Measurements from ENCODE around the gene C1orf50. TPM values are rescaled to one million over a fixed set of nuclear protein-coding genes. Genes with fewer than 3 reads are reported as not detected.

The C1orf50 gene
- total and polyA plus RNA-seq, 2 of the 4 experiments (the other 2 are of a cell fraction), result 2.0 to 6.0 TPM

GRCh38 chr1:42743317-42744147 lies 23.5 kb upstream of the C1orf50 start:
- Histone ChIP-seq H3K9ac (ENCODE audit: low read depth, low read length) (no peak overlapping the region), H4K91ac (ENCODE audit: insufficient read depth, low read depth, low read length) (no peak overlapping the region), H3K4ac (ENCODE audit: low read depth, low read length) (no peak overlapping the region), H3K18ac (ENCODE audit: low read depth, low read length) (no peak overlapping the region), H2BK120ac (ENCODE audit: low read depth, low read length) (no peak overlapping the region), H3K4me3 (ENCODE audit: insufficient read depth, low read depth, low read length) (no peak overlapping the region), H3K56ac (ENCODE audit: extremely low read depth, insufficient read depth, low read length) (no peak overlapping the region), H3K9me3 (ENCODE audit: control insufficient read depth, insufficient read depth, low read length) (no peaks in the 10 kb centered on the region), H3K27ac (ENCODE audit: insufficient read depth, low read length) (no peak overlapping the region), H3K4me1 (ENCODE audit: control insufficient read depth, insufficient read depth, low read length) (no peaks in the 10 kb centered on the region), H4K20me1 (ENCODE audit: insufficient read depth, low read length) (peaks cover 18% of the 10 kb centered on the region), H2AK5ac (ENCODE audit: low read depth, low read length) (no peak overlapping the region), H3K14ac (replicated peaks; ENCODE audit: low read depth, low read length) (no peak overlapping the region), H4K8ac (ENCODE audit: low read depth in 2 of 2, low read length in 2 of 2) (no peak overlapping the region), H3K27me3 (ENCODE audit: control insufficient read depth, insufficient read depth, low read length) (no peaks in the 10 kb centered on the region; the same call in 1 of the 2 replicates), H2BK5ac (ENCODE audit: low read depth, low read length, poor library complexity, severe bottlenecking) (no peak overlapping the region), H3K4me2 (ENCODE audit: low read depth, low read length) (no peak overlapping the region), H2BK20ac (ENCODE audit: low read depth, low read length) (no peak overlapping the region), H3K23ac (ENCODE audit: low read depth, low read length) (no peak overlapping the region), H4K5ac (ENCODE audit: low read depth, low read length) (no peak overlapping the region), H3K9me1 (ENCODE audit: insufficient read depth, low read length) (peaks cover 5% of the 10 kb centered on the region; the same call in 1 of the 2 replicates), H2AK9ac (replicated peaks; ENCODE audit: low read depth, low read length, poor library complexity) (no peak overlapping the region), H3K36me3 (ENCODE audit: control insufficient read depth, insufficient read depth, low read length) (peaks cover 30% of the 10 kb centered on the region), H2AFZ (replicated peaks; ENCODE audit: low read length, poor library complexity) (no peak overlapping the region), H3K79me1 (ENCODE audit: low read depth in 1 of 2, low read length in 2 of 2) (peaks cover 0 to 5% of the 10 kb centered on the region in 2 experiments; a peak in 1 of 4 replicates), H2BK15ac (ENCODE audit: low read depth, low read length) (no peak overlapping the region)
- dilution Hi-C loops (cut with HindIII; ENCODE audit: low sequenced_read_pairs, unreplicated experiment), result no loop called here
- BruUV-seq (replicated peaks), result no TSS peak
- ChIA-PET CTCF (interaction anchor here (1.5 kb wide), 1 partner anchor 165 kb away, joined by 4 read pairs; no protein-coding TSS in a partner anchor), POLR2A (ENCODE audit: unreplicated experiment) (no interaction called here)
- in situ Hi-C loops (cut with MboI; ENCODE audit: low sequenced_read_pairs), result no loop called here
- no peak for TF ChIP-seq MAZ (IDR thresholded peaks at IDR 0.05; ENCODE audit: borderline replicate concordance, low read depth, low read length)
- TF ChIP-seq RCOR1 (IDR thresholded peaks at IDR 0.05; ENCODE audit: insufficient replicate concordance, low read length), result no peak
- no peak for DNase-seq
- intact Hi-C loops (cut with micrococcal nuclease), result no loop called here
- 60% methylated on average over 4 of the region's 21 CpGs; no CpG with 5 or more reads in 1 of the 2 experiments for WGBS, 2 experiments (ENCODE audit: extremely low coverage in 2 of 2, insufficient read length in 1 of 2)
- ATAC-seq (ENCODE audit: low read depth), result no peak
